Keratinocyte (primary cell): ENCODE measurements around the gene TSHZ2. TPM values are rescaled to one million over a fixed set of nuclear protein-coding genes. Genes with fewer than 3 reads are reported as not detected.

Experiments
- DNase-seq: peaks from one replicate; pipeline ENCODE4 v3.0.0-alpha.2; 2011; ENCODE audit warnings: low read depth, missing footprints, low spot score
- FAIRE-seq: peaks from 2 replicates; lab custom pipeline; 2011; peaks lifted over from hg19 to GRCh38; lab: Jason Lieb, UNC
- H2AFZ ChIP-seq: 2 replicates; pipeline ENCODE4 v1.6.0; 2012; ENCODE audit warnings: low read length, control low read depth, inconsistent platforms; ENCODE audit not compliant: control insufficient read depth
- H3K27ac ChIP-seq: 2 replicates; pipeline ENCODE4 v1.5.1; 2011; ENCODE audit warnings: low read length; ENCODE audit not compliant: control insufficient read depth, insufficient read depth
- H3K27me3 ChIP-seq: 3 replicates; pipeline ENCODE4 v1.6.0; 2011; ENCODE audit warnings: low read length; ENCODE audit not compliant: control insufficient read depth, insufficient read depth; ENCODE audit errors: extremely low read depth
- H3K36me3 ChIP-seq, 2 experiments: 2 replicates in 1 of 2; 3 replicates in 1 of 2; pipeline ENCODE4 v1.5.1; 2011; ENCODE audit warnings: low read length in 2 of 2, mild to moderate bottlenecking in 1 of 2; ENCODE audit not compliant: control insufficient read depth in 2 of 2, insufficient read depth in 2 of 2; ENCODE audit errors: extremely low read depth in 1 of 2
- H3K4me1 ChIP-seq: 3 replicates; pipeline ENCODE4 v1.5.1; 2011; ENCODE audit warnings: low read length; ENCODE audit not compliant: control insufficient read depth, insufficient read depth; ENCODE audit errors: extremely low read depth
- H3K4me2 ChIP-seq: 3 replicates; pipeline ENCODE4 v1.6.0; 2011; ENCODE audit warnings: low read depth, low read length; ENCODE audit not compliant: control insufficient read depth, insufficient read depth; ENCODE audit errors: extremely low read depth
- H3K4me3 ChIP-seq, 3 experiments: fragments of 200-600 bp in 1 of 3; sonication (generic) in 1 of 3; 2 replicates in 2 of 3; 3 replicates in 1 of 3; pipeline ENCODE4 v1.5.1; 2011 to 2016; ENCODE audit warnings: low read length in 3 of 3, mild to moderate bottlenecking in 3 of 3, control low read depth in 2 of 3, inconsistent platforms in 1 of 3, low read depth in 1 of 3, mixed read lengths in 1 of 3, mixed run types in 1 of 3, moderate library complexity in 1 of 3; ENCODE audit not compliant: control insufficient read depth in 2 of 3, insufficient read depth in 2 of 3; ENCODE audit errors: extremely low read depth in 1 of 3
- H3K79me2 ChIP-seq: 2 replicates; pipeline ENCODE4 v1.6.0; 2012; ENCODE audit warnings: low read length; ENCODE audit not compliant: control insufficient read depth, insufficient read depth
- H3K9ac ChIP-seq: 3 replicates; pipeline ENCODE4 v1.6.0; 2011; ENCODE audit warnings: low read length; ENCODE audit not compliant: control insufficient read depth, insufficient read depth; ENCODE audit errors: extremely low read depth
- H3K9me1 ChIP-seq: 3 replicates; pipeline ENCODE4 v1.6.0; 2011; ENCODE audit warnings: low read length; ENCODE audit not compliant: control insufficient read depth, insufficient read depth; ENCODE audit errors: extremely low read depth
- H3K9me3 ChIP-seq: 2 replicates; pipeline ENCODE4 v1.5.1; 2012; ENCODE audit warnings: low read depth, low read length; ENCODE audit not compliant: control insufficient read depth
- H4K20me1 ChIP-seq: 3 replicates; pipeline ENCODE4 v1.6.0; 2011; ENCODE audit warnings: low read length; ENCODE audit not compliant: control insufficient read depth, insufficient read depth; ENCODE audit errors: extremely low read depth
- EZH2 ChIP-seq: IDR thresholded peaks from one replicate; pipeline ENCODE4 v1.6.1; 2012; ENCODE audit warnings: inconsistent platforms, mild to moderate bottlenecking, low read length, moderate library complexity
- dilution Hi-C: fragments of 300-500 bp; cut with MboI; formaldehyde crosslinking; loops from one replicate; pipeline ENCODE4 v1.7.0; 2020; ENCODE audit warnings: low sequenced_read_pairs; ENCODE audit not compliant: extremely low pct_ligation_motif_present
- polyA plus RNA-seq, 5 experiments: library from polyadenylated mRNA; depleted of rRNA in 3 of 5; stranded (reverse) in 3 of 5; stranded (forward) in 1 of 5; unstranded in 1 of 5; fragments of >200 nt; gene quantifications; 1 replicate in 1 of 5; 2 replicates in 3 of 5; 3 replicates in 1 of 5; pipeline versions ENCODE4 v1.2.1 to v1.2.3, GENCODE V29; 2011 to 2012; ENCODE audit warnings: missing spikeins in 2 of 5, low read depth in 1 of 5, low replicate concordance in 1 of 5
- TF ChIP-seq, protein P1 (sequence below), 3 experiments: IDR thresholded peaks in 1 of 3; conservative IDR thresholded peaks in 1 of 3; optimal IDR thresholded peaks in 1 of 3; 2 replicates in 2 of 3; 3 replicates in 1 of 3; pipeline versions ENCODE3 to v1.5.1; 2011; ENCODE audit warnings: low read length in 3 of 3, mild to moderate bottlenecking in 3 of 3, moderate library complexity in 2 of 3, control low read depth in 1 of 3, inconsistent platforms in 1 of 3; ENCODE audit not compliant: insufficient read depth in 2 of 3; ENCODE audit errors: extremely low read depth in 1 of 3

TSHZ2 gene
- polyA plus RNA-seq, 1 donor (not counting 4 experiments of a cell fraction or from before 2014, with no cell fraction given), result 1.1 TPM

DNA sequence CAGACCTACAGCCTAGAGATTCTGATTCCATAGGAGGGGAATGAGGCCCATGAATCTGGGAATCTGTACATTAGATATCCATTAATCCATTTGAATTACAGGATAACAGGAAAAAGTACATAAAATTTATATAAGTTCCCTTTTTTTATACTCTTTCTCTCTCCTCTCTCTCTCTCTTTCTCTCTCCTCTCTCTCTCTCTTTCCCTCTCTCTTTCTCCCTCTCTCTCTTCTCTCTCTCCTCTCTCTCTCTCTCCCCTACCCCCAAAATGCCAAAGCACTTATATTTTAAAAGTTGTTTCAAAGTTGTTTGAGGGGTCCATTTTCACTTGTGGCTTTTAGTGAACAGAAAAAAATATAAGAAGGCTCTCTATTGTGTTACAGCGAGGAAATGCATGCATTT, 15.1 kb downstream of the TSHZ2 start:
- dilution Hi-C loops, result no loop called here
- no peak overlapping the region for H3K4me2 ChIP-seq
- no peak overlapping the region for H3K4me3 ChIP-seq
- H3K27me3 ChIP-seq, result no peaks in the 10 kb centered on the region
- DNase-seq, result no peak
- H3K9me3 ChIP-seq, result no peaks in the 10 kb centered on the region
- TF ChIP-seq, protein P1, sequence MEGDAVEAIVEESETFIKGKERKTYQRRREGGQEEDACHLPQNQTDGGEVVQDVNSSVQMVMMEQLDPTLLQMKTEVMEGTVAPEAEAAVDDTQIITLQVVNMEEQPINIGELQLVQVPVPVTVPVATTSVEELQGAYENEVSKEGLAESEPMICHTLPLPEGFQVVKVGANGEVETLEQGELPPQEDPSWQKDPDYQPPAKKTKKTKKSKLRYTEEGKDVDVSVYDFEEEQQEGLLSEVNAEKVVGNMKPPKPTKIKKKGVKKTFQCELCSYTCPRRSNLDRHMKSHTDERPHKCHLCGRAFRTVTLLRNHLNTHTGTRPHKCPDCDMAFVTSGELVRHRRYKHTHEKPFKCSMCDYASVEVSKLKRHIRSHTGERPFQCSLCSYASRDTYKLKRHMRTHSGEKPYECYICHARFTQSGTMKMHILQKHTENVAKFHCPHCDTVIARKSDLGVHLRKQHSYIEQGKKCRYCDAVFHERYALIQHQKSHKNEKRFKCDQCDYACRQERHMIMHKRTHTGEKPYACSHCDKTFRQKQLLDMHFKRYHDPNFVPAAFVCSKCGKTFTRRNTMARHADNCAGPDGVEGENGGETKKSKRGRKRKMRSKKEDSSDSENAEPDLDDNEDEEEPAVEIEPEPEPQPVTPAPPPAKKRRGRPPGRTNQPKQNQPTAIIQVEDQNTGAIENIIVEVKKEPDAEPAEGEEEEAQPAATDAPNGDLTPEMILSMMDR (optimal IDR thresholded peaks at IDR 0.05 in 1 of 3, IDR thresholded peaks at IDR 0.05 in 1 of 3, conservative IDR thresholded peaks at IDR 0.05 in 1 of 3; ENCODE audit: extremely low read depth in 1 of 3, insufficient read depth in 2 of 3, low read length in 3 of 3), result no peak
- no peak for TF ChIP-seq EZH2
- H3K79me2 ChIP-seq, result no peaks in the 10 kb centered on the region
- H3K9me1 ChIP-seq, result no peaks in the 10 kb centered on the region
- no peak overlapping the region for H3K9ac ChIP-seq
- FAIRE-seq, result no peak
- no peaks in the 10 kb centered on the region for H3K4me1 ChIP-seq
- no peaks in the 10 kb centered on the region for H3K36me3 ChIP-seq
- H2AFZ ChIP-seq, result no peak overlapping the region
- no peak overlapping the region for H3K27ac ChIP-seq
- no peaks in the 10 kb centered on the region for H4K20me1 ChIP-seq

DNA sequence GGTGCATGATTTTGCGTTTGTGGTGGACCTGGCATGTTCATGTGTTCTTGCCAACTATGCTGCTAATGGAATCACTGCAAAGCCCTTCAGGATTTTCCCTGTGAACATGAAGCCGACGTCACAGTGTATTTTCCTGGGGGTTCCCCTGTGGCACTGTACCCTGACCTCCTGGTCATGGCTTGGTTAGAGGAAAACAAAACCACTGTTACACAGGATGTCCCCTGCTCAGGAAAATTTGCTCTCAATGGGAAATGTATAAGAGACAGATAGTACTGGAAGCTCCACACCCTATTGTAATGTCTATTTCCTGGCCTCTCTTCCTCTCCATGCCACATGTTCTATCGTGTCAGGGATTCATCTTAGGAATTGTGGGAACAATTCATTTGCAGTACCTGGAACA, 19.7 kb downstream of the TSHZ2 start:
- Histone ChIP-seq H3K36me3 (no peaks in the 10 kb centered on the region), H2AFZ (no peak overlapping the region), H3K27me3 (no peaks in the 10 kb centered on the region), H3K79me2 (no peaks in the 10 kb centered on the region), H3K9me1 (no peaks in the 10 kb centered on the region), H3K4me1 (no peaks in the 10 kb centered on the region), H4K20me1 (no peaks in the 10 kb centered on the region), H3K9me3 (no peaks in the 10 kb centered on the region), H3K9ac (no peak overlapping the region), H3K4me2 (no peak overlapping the region), H3K27ac (no peak overlapping the region), H3K4me3 (no peak overlapping the region)
- DNase-seq, result no peak
- dilution Hi-C loops, result no loop called here
- peak; percentile 5 for FAIRE-seq
- TF ChIP-seq EZH2, result no peak
- TF ChIP-seq, protein P1 (optimal IDR thresholded peaks at IDR 0.05 in 1 of 3, IDR thresholded peaks at IDR 0.05 in 1 of 3, conservative IDR thresholded peaks at IDR 0.05 in 1 of 3; ENCODE audit: extremely low read depth in 1 of 3, insufficient read depth in 2 of 3, low read length in 3 of 3), result no peak
